ENCODE measurements around the gene CCT4.
A peak's percentile ranks its signal among the peaks of the same experiment; 100 is the strongest.
"Not testable (repeated sequence)": the region's sequence is repeated elsewhere in the genome, so short reads cannot be mapped to it uniquely, and the experiment has no call there.

Gene CCT4, protein sequence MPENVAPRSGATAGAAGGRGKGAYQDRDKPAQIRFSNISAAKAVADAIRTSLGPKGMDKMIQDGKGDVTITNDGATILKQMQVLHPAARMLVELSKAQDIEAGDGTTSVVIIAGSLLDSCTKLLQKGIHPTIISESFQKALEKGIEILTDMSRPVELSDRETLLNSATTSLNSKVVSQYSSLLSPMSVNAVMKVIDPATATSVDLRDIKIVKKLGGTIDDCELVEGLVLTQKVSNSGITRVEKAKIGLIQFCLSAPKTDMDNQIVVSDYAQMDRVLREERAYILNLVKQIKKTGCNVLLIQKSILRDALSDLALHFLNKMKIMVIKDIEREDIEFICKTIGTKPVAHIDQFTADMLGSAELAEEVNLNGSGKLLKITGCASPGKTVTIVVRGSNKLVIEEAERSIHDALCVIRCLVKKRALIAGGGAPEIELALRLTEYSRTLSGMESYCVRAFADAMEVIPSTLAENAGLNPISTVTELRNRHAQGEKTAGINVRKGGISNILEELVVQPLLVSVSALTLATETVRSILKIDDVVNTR
- 122 to 227 reads per million in 2 donors for total RNA-seq

DNA sequence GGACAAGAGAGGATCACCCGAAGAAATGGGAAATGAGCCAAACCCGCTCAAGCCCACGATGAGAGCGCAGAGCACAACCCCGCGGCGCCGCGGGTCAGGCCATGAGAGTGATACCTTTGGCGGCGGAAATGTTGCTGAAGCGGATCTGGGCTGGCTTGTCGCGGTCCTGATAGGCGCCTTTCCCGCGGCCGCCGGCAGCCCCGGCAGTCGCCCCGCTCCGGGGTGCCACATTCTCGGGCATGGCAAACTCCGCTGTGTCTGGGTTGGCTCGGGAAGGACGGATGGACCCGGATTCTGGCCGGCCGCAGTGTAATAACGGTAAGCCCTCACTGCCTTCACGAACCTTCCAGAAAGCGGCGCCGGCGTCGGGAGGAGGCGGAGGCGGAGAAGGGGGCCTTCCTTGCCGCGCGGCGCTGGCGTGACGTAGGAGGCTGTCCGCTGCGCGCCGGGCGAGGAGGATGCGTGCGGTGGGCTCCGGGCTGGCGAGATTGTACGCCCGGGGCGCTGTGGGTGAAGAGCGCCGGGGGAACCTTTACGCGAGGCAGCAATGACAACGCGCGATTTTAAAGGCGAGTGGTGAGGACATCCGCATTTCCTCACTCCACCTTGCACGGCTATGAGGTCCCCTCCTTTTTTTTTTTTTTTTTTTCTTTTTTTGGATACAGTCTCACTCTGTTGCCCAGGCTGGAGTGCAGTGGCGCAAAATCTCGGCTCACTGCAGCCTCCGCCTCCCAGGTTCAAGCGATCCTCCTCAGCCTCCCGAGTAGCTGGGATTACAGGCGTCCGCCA is at the start of gene CCT4:
Gene CCT4, minus strand, starts transcription at position 390 of the 789 bp plus-strand sequence. Its CDS starts 149 bp downstream, at position 241.
- peak; percentile 89 for DNase-seq

DNA sequence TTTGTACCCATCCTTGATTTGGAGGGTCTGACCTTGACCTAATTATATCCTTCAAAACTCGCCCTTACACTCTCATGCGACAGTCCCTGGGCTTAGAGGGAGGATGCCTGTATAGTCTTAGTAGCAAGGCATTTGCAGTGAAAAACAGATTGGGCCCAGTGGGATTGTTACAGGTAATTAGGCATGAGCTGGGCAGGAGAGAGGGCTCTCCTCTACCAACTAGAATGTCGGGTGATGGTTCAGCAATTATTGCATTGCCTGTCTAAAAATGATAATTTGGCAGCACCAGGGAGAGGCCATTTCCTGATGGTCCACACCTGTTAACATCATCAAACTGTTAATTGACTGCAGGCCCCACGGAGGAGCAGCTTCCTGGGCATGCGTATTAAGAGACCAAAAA is 49.4 kb upstream of the CCT4 start:
- DNase-seq, result no peak

DNA sequence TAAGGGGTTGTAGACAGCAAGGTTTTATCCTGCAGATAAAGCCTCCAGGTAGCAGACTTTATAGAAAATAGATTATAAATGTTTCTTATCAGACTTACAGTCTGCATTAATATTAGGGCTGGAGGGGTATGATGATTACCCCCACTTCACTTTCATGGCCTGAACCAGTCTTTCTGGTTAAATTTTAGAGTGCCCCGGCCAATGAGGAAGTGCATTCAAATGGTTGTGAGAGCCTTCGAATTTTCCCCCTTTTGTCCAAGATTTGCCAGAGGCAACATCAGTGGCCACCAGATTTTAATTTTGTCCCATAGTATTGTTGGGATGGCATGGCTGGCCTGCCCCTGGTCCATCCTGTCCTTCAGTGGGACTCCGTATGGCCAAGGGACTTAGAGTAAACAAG is 48.6 kb upstream of the CCT4 start:
- no peak for DNase-seq

DNA sequence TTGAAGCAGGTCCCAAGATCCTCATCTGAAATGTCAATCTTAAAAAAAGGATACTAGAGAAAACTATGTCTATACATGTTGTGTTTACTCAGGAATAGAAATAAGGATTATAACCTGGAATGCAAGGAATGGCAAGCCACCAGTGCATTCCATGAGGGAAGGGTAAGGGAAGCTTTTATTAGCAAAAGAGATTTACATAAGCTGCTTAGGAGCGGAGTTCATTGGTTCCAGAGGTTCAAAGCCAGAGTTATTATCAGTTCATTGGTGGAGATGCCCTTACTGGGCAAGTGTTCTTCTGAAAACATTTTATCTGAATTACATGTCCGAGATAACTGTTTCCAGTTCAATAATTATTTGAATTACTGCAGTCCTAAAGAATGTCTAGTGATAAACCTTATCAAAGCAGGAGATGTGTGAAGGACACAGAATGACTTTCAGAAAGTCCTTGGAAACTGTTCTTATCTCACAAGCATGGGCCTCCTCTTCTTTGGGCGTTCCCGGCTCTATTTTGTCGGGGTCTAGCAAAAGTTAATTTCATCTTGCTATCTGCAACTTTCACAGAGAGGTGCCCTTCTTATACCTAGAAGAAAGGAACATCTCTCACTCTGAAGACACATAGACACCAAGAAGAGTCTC is 40.5 kb upstream of the CCT4 start:
- no peak for DNase-seq

DNA sequence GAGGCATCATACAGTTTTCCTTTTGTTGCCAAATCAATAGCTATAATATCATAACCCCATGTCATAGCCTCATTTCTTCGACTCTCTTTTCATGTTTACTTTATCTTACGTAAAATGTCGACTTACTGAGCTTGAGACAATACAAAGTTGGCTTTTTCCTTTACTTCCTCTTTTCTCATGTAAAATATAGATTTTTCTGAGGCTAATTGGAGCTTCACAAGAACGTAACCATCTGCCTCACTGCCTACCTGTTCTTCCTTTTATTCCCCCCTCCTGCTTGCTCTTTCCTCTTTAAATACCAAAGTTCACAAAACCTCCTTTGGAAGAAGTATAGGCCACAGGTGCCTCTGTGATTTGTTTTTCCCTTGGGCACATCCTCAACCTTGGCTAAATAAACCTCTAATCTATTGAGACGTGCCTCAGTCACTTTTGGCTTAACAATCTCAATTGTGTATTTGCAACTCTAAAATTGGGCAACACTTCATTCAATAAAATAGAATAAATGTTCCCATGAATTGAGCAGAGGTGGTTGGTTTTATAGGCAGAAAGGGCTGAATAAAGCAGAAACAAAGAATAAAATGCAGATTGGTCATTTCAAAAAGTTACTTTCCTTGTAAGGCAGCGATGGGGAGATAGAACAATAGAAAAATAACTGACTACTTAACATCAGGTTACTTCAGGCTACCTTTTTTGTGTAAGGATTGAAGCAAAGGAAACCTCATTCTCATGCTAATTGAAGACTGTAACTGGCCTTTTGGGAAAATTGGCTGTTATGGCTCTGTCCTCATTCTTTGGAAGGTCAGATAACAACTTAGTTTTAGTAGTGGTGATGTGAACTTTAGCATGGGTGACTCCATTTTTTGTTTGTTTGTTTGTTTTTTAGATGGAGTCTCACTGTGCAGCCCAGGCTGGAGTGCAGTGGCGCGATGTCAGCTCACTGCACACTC is 38.3 kb upstream of the CCT4 start:
- no peak for DNase-seq

DNA sequence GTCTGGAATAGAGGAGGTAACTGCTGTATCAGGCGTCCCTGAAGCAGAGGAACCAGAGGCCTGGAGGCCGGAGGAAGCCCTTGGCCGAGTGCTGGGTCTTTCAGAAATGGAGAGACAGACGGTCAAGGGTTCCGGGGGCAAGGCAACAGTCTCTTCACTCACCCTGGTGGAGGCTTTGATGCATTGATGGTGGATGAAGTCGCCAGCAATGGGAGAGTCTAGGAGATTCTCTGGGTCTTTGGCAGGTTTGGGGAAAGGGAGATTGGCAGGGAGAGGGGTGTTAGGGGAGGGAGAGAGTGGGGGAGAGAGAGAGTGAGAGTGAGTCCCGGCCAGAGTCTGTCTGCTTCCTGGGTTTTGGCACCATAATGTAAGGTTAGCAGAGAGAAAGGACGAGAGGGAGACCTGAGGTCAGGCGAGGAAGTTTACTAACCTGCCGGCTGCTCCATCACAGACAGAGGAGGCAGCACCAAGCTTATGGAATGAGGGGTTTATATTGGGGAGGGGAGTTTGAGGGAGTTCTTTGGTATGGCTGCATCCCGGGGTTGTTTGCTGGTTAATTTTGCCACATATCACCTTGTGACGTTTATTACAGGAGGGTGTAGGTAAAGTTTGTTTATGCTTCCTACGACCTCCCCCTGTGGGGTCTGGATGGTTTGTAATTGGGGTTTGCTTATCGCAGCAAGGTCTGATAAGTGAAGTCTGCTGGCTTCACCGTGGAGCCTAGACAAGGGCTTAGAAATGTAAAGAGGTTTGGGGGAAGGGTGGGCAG is 36.6 kb upstream of the CCT4 start:
- no peak for DNase-seq

DNA sequence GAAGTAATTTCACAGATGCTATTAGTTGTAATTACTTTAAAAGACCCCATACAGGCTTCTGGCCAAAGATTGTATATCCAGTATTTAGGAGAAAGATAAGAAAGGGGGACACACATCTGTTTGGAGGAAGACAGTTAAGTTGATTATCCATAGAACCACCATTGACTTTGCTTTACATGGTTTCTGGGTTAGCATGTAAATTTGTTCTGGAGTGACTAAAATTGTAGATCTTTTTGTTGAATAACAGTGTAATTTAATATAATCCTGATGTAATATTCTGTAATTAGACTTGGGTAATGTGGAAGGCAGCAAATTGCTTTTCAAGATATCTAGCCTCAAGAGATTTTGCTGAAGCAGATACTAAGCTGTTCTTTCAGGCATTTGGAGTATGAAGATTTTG is 34.3 kb upstream of the CCT4 start:
- no peak for DNase-seq

DNA sequence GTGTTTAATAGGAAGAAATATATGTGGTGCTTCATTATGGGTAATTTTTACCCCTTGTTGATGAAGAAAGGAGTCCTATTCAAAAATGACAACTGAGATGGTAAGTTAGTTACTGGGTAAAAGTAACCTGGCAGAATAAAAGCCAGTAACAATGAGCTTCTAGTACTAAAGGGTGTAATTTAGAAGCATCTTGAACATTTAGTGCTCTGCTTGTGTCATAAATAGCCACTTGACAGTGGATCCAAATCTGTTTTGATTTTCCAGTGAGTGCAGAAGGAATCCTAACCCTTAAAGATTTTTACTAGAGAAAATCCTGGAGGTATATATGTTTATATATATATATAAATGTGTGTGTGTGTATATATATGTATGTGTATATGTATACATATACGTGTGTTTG is 32.1 kb upstream of the CCT4 start:
- no peak for DNase-seq

DNA sequence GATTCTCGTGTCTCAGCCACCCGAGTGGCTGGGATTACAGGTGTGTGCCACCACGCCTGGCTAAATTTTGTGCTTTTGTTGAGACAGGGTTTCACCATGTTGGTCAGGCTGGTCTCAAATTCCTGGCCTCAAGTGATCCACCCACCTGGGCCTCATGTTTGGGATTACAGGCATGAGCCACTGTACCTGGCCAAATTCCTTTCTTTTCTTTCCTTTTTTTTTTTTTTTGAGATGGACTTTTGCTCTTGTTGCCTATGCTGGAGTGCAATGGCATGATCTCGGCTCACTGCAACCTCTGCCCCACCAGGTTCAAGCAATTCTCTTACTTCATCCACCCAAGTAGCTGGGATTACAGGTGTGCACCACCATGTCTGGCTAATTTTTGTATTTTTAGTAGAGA is 26.3 kb upstream of the CCT4 start:
- DNase-seq, result not testable (repeated sequence)

DNA sequence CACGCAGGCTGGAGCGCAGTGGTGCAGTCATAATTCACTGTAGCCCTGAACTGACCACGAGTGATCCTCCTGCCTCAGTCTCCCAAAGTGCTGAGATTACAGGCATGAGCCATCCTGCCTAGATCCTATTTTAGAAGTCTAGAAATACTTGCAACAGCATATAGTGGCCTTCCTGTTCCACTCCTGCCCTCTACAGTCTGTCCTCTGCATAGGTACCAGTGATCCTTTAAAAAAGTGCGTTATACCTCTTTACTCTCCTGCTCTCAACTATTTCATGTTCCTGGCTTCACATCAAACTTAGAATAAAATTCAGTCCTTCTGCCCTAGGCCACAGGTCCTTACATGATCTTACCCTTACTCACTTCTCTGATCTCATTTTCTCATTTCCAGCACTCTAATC is 23.1 kb upstream of the CCT4 start:
- DNase-seq, result no peak

DNA sequence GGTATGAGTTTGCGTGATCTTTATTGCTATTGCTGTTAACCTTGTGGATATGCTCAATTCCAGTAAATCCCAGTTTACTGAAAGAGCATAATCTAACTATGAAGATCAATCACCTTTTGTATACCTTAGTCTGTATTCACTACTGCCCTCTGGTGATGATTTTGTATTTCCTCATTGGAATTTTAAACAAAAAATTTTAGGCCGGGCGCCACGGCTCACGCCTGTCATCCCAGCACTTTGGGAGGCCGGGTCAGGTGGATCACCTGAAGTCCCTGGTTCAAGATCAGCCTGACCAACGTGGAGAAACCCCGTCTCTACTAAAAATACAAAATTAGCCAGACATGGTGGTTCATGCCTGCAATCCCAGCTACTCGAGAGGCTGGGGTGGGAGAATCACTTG is 22.1 kb upstream of the CCT4 start:
- no peak for DNase-seq

DNA sequence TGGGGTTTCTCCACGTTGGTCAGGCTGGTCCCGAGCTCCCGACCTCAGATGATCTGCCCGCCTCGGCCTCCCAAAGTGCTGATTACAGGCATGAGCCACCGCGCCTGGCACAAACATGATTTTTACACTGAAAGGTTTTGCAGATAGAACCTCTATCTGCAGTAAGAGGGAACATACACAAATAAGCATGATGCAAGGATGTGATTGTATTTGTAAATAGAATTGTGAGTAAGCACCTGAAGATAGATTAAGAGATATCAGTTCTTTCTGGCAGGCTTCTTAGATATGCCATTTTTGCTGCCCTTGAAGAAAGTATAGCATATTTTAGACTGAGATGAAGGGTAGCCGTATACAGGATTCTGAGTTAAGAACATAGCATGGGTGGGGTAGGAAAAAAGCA is 20.7 kb upstream of the CCT4 start:
- no peak for DNase-seq

DNA sequence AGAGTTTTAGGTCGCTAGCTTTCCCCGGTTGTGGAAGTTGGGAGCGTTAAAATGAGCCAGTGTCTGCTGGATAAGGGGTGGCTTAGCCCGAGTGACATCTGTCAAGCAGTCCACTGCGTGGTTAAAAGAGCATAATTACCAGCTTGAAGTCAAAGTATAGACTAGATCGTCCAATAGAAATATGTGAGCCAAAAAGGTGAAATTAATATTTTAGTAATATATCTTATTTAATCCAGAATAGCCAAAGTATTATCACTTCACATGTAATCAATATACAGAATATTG is 17.7 kb upstream of the CCT4 start:
- no peak for DNase-seq

DNA sequence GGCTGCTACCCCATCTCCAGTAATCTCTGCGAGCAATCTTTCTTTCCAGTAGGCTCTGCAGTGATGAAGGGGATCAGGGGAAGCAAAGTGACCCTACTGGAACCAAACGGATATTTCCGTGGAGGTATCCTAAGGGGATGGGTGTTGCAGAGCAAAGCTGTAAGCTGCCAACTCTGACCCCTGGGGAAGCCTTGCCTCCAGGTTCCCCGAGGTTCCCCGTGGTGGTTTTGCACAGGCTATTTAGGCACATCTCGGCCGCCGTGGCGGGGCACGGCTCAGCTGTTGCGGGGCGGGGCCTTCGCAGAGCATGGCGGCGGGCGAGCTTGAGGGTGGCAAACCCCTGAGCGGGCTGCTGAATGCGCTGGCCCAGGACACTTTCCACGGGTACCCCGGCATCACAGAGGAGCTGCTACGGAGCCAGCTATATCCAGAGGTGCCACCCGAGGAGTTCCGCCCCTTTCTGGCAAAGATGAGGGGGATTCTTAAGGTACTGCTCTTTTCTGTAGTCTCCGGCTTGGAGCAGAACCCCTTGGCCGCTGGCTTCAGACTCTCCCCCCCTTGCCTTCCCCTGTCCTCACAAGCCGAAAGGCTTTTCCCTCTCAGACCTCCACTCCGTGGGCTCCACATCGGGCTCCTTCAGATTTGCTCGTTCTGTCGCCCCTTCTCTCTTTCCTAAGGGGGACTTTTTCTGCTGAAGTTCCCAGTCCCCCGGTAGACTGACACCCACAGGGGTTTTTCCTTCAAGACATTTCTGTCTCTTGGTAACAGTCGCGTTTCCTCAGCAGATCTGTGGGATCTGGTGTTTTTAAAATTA is 17.1 kb upstream of the CCT4 start, which contains the start of gene COMMD1:
Gene COMMD1, plus strand, starts transcription at position 303 of the 814 bp plus-strand sequence. Its CDS starts 5 bp downstream, at position 308.
- peak; percentile 69 for DNase-seq

DNA sequence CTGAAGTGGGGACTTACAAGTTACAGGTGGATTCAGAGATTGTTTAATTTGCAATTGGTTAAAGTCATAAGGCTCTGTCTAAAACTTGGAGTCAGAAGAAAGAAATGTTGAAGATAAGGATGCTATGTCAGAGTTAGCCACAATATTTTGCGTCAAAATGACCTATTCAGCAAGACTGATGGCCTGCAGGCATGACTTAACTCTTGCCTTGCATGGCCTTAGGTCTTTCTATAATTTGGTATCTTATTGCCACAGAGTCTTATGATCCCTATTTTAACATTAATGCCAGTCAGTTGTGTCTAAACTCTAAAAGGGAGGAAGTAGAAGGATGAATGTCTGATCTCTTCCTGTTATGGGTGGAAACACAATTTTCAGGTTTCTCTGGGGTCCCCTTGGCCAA is 11.8 kb upstream of the CCT4 start:
- DNase-seq, result no peak

DNA sequence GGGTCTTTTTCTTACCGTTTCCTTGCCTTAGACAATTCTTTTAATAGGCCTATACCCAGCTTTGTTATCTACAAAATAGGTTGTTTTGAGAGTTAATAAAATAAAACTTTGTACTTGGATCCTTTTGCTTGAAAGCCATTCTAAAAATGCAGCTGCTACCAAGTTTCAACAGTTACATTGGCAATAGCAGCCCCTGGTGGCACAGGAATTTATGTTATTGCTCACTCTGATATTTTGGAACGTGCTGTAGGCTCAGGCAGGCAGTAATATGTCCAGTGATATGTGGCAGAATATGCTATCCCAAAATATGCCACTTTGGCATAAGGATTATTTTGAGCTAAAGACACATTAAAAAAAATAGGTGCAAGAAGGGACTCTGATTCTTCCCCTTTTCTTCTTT is 10.4 kb upstream of the CCT4 start:
- no peak for DNase-seq

DNA sequence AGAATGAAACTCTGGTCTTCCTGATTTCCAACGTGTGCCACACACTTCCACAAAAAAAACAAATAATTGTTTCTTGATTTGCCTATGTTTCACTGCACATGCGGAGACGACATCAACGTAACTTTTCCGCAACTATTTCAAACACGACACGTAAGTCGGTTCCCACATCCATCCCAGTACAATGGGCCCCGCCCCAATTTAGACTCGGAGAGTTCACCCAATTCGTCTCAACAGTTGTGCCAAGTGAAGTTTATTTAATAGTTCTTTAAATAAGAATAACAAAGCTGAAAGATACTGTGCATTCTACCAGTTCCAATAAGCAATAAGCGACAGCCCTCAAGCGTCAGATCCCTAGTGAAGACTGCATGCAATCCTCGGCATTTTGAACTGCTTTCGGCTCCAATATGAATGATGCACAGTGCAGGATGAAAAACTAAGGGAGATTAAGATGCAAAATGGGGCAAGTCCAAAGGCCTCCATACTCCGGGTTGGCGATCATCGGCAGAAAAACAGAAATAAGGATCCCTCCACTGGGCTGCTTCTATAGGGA is 664 bp downstream of the CCT4 start:
- no peak for DNase-seq

DNA sequence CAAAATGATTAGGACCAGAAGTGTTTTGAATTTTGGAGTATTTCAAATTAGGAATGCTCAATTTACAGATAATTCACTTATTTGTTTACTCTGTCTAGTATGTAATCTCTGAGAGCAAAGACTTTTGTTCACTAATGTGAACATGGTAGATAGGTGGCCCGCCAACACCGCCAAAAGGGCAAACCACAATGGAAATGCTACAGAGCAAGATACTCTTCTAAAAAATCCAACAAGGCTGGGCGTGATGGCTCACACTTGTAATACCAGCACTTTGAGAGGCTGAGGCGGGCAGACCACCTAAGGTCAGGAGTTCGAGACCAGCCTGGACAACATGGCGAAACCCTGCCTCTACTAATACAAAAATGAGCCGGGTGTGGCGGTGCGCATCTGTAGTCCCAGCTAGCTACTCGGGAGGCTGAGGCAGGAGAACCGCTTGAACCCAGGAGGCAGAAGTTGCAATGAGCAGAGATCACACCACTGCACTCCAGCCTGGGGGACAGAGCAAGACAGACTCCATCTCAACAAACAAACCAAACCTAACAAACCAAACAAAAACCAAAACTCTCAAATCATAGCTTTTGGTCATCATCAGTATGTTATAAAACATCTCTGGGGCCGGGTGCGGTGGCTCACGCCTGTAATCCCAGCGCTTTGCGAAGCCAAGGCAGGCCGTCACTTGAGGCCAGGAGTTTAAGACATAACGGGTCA is 2.4 kb downstream of the CCT4 start:
- DNase-seq, result no peak

DNA sequence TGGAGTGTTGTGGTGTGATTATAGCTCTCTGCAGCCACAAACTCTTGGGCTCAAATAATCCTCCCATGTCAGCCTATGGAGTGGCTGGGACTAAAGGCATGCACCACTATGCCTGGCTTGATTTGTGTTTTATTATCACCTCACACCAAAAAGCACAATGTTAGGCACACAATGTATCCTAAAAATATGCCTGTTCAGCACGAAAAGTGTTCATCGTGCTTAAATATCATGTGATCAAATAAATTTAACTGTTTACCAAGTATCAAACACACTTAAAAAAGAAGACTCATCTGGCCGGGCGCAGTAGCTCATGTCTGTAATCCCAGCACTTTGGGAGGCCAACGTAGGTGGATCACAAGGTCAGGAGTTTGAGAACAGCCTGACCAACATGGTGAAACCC is 5.6 kb downstream of the CCT4 start:
- DNase-seq, result no peak

DNA sequence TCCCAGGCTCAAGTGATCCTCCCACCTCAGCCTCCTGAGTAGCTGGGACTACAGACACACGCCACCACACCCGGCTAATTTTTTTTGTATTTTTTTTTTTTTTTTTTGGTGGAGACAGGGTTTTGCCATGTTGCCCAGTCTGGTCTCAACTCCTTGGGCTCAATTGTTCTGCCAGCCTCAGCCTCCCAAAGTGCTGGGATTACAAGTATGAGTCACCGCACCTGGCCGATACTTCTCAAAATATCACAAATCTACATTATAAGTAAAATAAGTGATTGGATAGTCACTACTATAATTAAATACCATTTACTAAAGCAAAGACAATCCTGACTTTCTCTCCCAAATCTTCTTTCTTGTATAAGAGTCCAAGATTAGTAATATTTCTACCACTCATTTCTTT is 9.1 kb downstream of the CCT4 start:
- not testable (repeated sequence) for DNase-seq
